ENCODE results near the gene PREX1.

Gene PREX1

DNA sequence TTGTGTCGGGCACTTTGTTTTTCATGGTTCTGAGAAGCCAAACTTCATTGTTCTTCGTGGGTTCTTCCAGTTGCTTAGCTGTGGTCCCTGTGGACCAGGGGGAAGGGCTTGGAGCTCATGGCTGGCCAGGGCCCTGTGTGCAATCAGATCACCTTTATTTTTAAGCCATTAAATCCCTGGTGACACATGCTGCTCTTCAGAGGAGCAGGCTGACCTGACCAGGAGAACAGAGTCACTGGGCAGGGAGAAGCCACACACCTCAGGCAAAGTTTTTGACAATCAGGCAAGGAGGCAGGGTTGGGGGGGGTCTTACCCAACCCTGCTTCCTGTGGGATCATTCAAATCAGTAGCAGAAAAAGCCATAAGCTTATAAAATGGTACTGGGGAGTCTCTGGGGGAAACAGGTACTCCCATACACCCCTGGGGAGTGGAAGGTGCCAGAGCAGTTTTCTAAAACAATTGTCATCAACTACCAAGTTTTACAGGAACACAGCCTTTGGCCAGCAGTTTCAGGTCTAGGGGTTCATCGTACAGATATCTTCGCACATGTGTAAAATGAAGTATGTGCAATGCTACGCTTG, 37.0 kb upstream of the PREX1 start:
- intact Hi-C loops (cut with DNase I; ENCODE audit: low total_unique reads): no loop called here
- Histone ChIP-seq H3K4me3 (no peak overlapping the region), H3K36me3 (no peaks in the 10 kb centered on the region), H3K27ac (no peak overlapping the region), H3K4me1 (no peaks in the 10 kb centered on the region), H3K27me3 (no peaks in the 10 kb centered on the region), H3K9me3 (no peaks in the 10 kb centered on the region)
- TF ChIP-seq, protein P1, sequence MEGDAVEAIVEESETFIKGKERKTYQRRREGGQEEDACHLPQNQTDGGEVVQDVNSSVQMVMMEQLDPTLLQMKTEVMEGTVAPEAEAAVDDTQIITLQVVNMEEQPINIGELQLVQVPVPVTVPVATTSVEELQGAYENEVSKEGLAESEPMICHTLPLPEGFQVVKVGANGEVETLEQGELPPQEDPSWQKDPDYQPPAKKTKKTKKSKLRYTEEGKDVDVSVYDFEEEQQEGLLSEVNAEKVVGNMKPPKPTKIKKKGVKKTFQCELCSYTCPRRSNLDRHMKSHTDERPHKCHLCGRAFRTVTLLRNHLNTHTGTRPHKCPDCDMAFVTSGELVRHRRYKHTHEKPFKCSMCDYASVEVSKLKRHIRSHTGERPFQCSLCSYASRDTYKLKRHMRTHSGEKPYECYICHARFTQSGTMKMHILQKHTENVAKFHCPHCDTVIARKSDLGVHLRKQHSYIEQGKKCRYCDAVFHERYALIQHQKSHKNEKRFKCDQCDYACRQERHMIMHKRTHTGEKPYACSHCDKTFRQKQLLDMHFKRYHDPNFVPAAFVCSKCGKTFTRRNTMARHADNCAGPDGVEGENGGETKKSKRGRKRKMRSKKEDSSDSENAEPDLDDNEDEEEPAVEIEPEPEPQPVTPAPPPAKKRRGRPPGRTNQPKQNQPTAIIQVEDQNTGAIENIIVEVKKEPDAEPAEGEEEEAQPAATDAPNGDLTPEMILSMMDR (IDR thresholded peaks at IDR 0.05): no peak
- DNase-seq: no peak

DNA sequence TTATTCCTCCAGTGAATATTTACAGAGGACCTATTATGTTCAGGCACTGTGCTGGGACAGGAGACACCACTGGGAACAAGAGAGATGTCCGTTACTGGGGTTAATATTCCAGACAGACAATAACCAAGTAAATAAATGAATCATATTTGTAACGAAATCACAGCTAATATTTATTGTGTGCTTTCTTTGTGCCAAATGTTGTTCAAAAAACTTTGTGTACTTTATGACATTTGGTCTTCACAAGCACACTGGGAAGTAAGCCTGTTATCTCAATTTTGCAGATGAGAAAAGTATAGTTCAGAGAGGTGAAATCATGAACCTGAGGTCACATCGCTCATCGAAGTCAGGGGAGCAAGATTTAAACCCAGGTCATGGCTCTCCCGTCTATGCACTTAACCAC, 36.5 kb upstream of the PREX1 start:
- DNase-seq: no peak
- intact Hi-C loops (cut with DNase I; ENCODE audit: low total_unique reads): no loop called here
- TF ChIP-seq, protein P1 (IDR thresholded peaks at IDR 0.05): no peak
- Histone ChIP-seq H3K9me3 (no peaks in the 10 kb centered on the region), H3K4me3 (no peak overlapping the region), H3K4me1 (no peaks in the 10 kb centered on the region), H3K27ac (no peak overlapping the region), H3K36me3 (no peaks in the 10 kb centered on the region), H3K27me3 (no peaks in the 10 kb centered on the region)

DNA sequence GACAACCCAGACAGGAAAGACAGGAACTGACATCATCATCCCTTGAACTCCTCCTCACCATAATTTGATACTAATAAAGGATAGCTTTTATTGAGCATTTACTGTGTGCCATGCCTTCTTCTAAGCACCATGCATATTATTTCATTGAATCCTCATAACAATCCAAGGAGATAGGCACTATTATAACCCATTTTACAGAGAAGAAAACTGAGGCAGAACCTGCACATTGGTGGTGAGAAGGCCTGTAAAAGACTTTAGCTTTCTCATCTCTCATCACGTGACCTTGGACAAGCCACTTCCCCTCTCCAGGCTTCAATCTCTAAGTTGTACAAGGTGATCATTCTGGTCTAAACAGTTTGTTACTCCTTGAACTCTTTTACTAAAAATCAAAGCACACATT, 34.5 kb upstream of the PREX1 start:
- Histone ChIP-seq H3K27ac (no peak overlapping the region), H3K27me3 (no peaks in the 10 kb centered on the region), H3K9me3 (no peaks in the 10 kb centered on the region), H3K36me3 (no peaks in the 10 kb centered on the region), H3K4me1 (no peaks in the 10 kb centered on the region), H3K4me3 (no peak overlapping the region)
- intact Hi-C loops (cut with DNase I; ENCODE audit: low total_unique reads): no loop called here
- no peak for DNase-seq
- TF ChIP-seq, protein P1 (IDR thresholded peaks at IDR 0.05): no peak

DNA sequence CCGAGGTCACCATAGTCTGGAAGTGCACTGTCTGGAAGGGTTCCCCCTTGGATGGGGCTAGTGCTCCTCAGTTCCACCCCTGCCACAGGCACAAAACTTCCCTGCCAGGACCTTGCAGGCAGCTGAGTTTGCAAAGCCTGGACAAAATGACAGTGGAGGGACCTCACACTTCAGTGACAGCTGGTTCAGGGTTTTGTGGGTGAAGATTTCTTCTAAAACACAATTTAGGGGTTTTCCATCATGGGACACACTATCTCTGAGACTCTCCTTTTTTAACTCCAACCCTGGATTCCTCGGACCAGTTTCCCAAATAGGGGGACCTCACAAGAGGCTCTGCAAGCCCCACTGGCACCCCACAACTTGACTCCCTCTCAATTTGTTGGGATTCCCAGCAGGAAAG, 33.6 kb upstream of the PREX1 start:
- no peaks in the 10 kb centered on the region for H3K27me3 ChIP-seq
- no peaks in the 10 kb centered on the region for H3K4me1 ChIP-seq
- intact Hi-C loops (cut with DNase I; ENCODE audit: low total_unique reads): no loop called here
- no peaks in the 10 kb centered on the region for H3K9me3 ChIP-seq
- TF ChIP-seq, protein P1 (IDR thresholded peaks at IDR 0.05): no peak
- H3K36me3 ChIP-seq: no peaks in the 10 kb centered on the region
- H3K4me3 ChIP-seq: no peak overlapping the region
- no peak overlapping the region for H3K27ac ChIP-seq
- no peak for DNase-seq

DNA sequence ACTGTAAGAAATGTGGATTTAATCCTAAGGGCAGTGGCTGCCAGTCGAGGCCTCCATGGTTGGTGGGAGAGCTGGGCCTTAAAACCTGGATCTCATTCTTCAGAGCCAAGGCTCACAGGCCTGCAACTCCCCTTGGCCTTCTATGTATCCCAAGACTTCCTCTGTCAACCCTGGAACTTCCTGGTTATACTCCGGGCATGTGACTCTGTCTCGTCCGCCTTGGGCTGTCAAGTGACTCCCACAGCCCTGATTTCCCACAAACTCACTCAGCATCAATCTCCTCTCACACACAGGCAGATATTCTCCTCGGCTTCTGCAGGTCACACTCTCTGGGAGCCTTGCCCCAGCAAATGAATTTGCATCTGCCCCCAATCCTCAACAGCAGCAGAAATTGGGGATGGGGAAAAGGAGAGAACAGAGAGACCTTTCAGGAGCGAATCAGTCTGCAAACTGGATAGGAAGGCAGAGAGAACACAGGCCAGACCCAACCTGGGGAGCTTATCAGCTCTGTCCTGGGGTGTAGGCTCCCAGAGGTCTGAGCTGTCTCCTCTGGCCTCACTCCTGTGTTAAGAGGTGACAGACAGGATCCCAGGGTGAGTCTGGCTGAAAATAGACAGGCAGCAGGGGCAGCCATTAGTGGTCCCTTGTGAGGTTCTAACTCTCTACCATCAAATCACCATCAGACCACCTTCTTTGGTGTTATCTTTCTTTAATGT, 30.4 kb upstream of the PREX1 start:
- Histone ChIP-seq H3K36me3 (no peaks in the 10 kb centered on the region), H3K4me3 (no peak overlapping the region), H3K27me3 (peaks cover 0 to 4% of the 10 kb centered on the region in 2 donors), H3K9me3 (no peaks in the 10 kb centered on the region), H3K4me1 (no peaks in the 10 kb centered on the region), H3K27ac (no peak overlapping the region)
- peak in 1 of 2 donors; percentile 56 for DNase-seq
- intact Hi-C loops (cut with DNase I; ENCODE audit: low total_unique reads): no loop called here
- TF ChIP-seq, protein P1 (IDR thresholded peaks at IDR 0.05): no peak
